ENCODE results near the gene SIM2. TPM values are rescaled to one million over a fixed set of nuclear protein-coding genes. Genes with fewer than 3 reads are reported as not detected.

SIM2 gene
- total RNA-seq, 1 experiment from 2014 or later, result not detected

GRCh38 chr21:36723371-36723881 is 24.5 kb downstream of the SIM2 start:
- Histone ChIP-seq H2AFZ (ENCODE audit: low read length) (no peak overlapping the region), H2AK5ac (ENCODE audit: insufficient read length, low read length) (no peak overlapping the region)
- WGBS (ENCODE audit: extremely low coverage, insufficient read length, low lambda C conversion rate), result no CpG with 5 or more reads among the region's 14 CpGs

More at GRCh38 chr21:36723371-36723881, 24.5 kb downstream of the SIM2 start:
- no peak overlapping the region; the same call in 1 of the 2 replicates for H3K14ac ChIP-seq (ENCODE audit: insufficient read depth, low read length)
- no peak overlapping the region for H2BK12ac ChIP-seq (ENCODE audit: insufficient read length, low read depth, low read length)
- no peaks in the 10 kb centered on the region for H3K79me1 ChIP-seq (ENCODE audit: insufficient read depth, low read depth, low read length, poor library complexity, severe bottlenecking)
- no peak overlapping the region for H2BK20ac ChIP-seq (ENCODE audit: low read depth, low read length, poor library complexity, severe bottlenecking)
- H4K5ac ChIP-seq (ENCODE audit: insufficient read length, low read depth, low read length), result no peak overlapping the region
- no peak overlapping the region for H3K23ac ChIP-seq (ENCODE audit: insufficient read length, low read depth, low read length)
- Mint-ChIP-seq H3K27ac (no peak overlapping the region), H3K27me3 (ENCODE audit: low read depth) (peaks cover 29% of the 10 kb centered on the region), H3K36me3 (ENCODE audit: insufficient read depth in 1 of 3, low read depth in 3 of 3) (no peaks in the 10 kb centered on the region), H3K4me1 (peaks cover 4 to 9% of the 10 kb centered on the region in 2 experiments), H3K4me3 (no peak overlapping the region), H3K9me3 (no peaks in the 10 kb centered on the region)
- no peak overlapping the region for H4K8ac ChIP-seq (replicated peaks; ENCODE audit: insufficient read length, low read depth, low read length)
- H2BK15ac ChIP-seq (ENCODE audit: low read depth, low read length), result no peak overlapping the region
- H3K79me2 ChIP-seq (ENCODE audit: insufficient read depth, low read length), result no peaks in the 10 kb centered on the region
- no peak for TF ChIP-seq CTCF (conservative IDR thresholded peaks at IDR 0.05)
- no peak overlapping the region for H3K27ac ChIP-seq (ENCODE audit: insufficient read length, low read depth, low read length)
- no peak overlapping the region for H3K18ac ChIP-seq (ENCODE audit: insufficient read length, low read depth, low read length)
- no peaks in the 10 kb centered on the region for H3K9me3 ChIP-seq (ENCODE audit: control insufficient read depth, low read depth, low read length)
- no peak overlapping the region for H4K91ac ChIP-seq (ENCODE audit: insufficient read length, low read depth, low read length)
- no peak overlapping the region for H2BK120ac ChIP-seq (ENCODE audit: low read depth, low read length, poor library complexity, severe bottlenecking)
- no peaks in the 10 kb centered on the region for H4K20me1 ChIP-seq (ENCODE audit: control insufficient read depth, insufficient read depth, insufficient read length)
- no peak overlapping the region for H3K4ac ChIP-seq (ENCODE audit: low read depth, low read length)
- DNase-seq, result no peak
- H2BK5ac ChIP-seq (ENCODE audit: insufficient read length, low read length), result no peak overlapping the region
- H3K4me2 ChIP-seq (ENCODE audit: insufficient read depth, insufficient read length, low read length), result no peak overlapping the region
- H3K23me2 ChIP-seq (ENCODE audit: insufficient read length, low read depth, low read length, poor library complexity, severe bottlenecking), result no peaks in the 10 kb centered on the region
- H3K4me1 ChIP-seq (ENCODE audit: insufficient read depth, low read length), result no peaks in the 10 kb centered on the region; the same call in 1 of the 2 replicates
- H3T11ph ChIP-seq (ENCODE audit: low read length), result no peak overlapping the region
- H3K27me3 ChIP-seq (ENCODE audit: insufficient read depth, low read length), result no peaks in the 10 kb centered on the region
- H3K9ac ChIP-seq (ENCODE audit: extremely low read depth, insufficient read length, low read length), result no peak overlapping the region
- no peak overlapping the region for H3K56ac ChIP-seq (ENCODE audit: insufficient read length, low read depth, low read length)

Data from H9 (cell line).